GM18520 (cell line): ENCODE results near the gene SCGB1D1.
"Not testable (repeated sequence)": the region's sequence is repeated elsewhere in the genome, so short reads cannot be mapped to it uniquely, and the experiment has no call there.

Source experiments
- ATAC-seq: cut with Tn5 transposase; IDR thresholded peaks from one replicate; pipeline ENCODE4 v1.9.1; 2021; ENCODE audit not compliant: unreplicated experiment

The SCGB1D1 gene

DNA sequence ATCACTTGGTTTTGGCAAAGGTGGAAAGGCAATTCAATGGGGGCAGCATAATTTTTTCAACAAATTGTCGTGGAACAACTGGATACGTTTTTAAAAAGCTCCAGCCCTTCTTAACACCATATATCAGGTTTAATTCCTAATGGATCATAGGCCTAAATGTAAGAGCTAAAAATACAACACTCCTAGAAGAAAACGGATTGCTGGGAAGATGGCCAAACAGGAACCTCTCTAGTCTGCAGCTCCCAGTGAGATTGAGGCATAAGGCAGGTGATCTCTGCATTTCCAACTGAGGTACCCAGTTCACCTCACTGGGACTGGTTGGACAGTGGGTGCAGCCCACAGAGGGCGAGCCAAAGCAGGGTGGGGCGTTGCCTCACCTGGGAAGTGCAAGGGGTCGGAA, 32.4 kb upstream of the SCGB1D1 start:
- no peak for ATAC-seq

DNA sequence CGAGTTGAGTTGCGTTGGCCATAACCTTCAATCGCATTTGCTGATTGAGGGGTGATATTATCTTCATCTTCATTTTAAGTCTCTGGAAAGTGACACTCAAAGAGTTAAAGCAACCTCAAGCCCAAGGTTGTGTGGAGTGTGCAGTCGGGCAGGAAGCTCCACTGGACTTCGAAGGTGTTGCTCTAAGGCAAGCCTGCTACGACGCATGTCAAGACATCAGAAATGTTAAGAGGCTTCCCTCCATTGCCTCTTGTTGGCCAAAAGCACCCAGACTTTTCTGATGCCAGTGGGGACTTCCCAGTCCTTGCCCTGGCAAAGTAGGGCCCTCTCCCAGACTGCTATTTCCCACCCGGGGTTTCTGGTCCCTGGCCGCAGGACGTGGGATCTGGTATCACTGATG, 23.6 kb upstream of the SCGB1D1 start:
- no peak for ATAC-seq

DNA sequence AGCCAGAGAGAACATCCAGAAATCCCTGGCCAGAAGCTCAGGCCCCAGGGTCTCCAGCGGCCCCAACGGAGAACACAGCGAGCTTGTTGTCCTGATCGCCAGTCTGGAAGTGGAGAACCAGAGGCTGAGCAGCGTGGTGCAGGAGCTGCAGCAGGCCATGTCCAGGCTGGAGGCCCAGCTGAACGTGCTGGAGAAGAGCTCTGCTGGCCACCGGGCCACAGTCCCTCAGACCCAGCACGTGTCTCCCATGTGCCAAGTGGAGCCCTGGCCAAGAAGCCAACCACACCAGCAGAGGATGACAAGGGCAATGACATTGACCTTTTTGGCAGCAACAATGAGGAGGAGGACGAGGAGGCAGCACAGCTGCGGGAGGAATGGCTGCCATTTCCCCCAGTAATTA, 20.6 kb upstream of the SCGB1D1 start:
- ATAC-seq = no peak

DNA sequence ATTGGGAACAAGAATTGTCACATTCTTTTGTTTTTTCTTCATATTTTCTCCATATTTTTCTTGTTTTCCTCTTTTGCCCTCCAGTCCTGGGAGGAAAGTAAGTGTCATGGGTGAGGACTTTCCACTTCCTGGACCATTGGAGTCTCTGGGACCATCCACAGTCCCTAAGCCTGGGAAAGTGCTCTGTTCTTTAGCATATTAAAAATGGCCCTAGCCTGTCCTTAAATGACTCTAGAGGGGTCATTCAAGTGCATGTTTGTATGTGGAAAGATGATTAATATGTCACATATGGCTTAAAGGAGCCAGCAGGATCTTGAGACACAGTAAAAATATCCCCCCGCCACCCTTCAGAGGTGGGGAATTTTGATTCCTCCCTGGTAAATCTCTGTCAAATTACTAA, 20.1 kb upstream of the SCGB1D1 start:
- no peak for ATAC-seq

DNA sequence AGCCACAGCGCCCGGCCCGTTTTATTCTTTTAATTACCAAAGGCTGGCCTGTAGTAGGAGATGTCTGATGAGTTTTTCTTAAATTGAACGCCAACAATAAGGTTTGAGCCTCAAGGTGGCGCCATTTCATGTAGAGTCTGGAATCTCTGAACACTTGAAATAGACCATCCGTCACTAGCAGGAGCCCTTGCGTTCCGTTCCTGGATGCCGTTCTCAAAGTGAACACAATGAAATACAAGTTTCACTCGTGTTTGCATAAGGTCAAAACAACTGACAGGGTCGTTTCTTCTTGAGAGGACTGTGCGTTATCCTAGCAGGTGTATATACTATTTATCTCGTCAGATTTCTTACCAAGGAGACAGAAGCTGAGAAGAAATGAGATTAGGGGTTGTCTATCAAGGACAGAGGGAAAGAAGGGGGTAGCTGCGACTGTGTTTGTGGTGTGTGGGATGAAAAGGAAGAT, 18.7 kb upstream of the SCGB1D1 start:
- ATAC-seq = no peak

DNA sequence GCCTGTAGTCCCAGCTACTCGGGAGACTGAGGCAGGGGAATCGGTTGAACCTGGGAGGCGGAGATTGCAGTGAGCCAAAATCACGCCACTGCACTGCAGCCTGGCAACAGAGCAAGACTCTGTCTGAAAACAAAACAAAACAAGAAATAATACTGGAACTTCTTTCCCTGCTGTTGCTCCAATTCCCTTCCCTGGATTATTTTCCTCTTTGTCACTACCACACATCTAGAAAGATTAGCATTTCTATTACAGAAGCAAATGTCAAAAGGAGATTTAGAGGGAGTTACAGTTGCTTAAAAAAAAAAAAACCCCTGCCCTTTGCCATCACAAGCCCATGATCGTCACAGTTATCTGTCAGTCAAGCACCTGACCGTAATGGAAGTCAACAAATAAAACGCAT, 17.7 kb upstream of the SCGB1D1 start:
- ATAC-seq = no peak

DNA sequence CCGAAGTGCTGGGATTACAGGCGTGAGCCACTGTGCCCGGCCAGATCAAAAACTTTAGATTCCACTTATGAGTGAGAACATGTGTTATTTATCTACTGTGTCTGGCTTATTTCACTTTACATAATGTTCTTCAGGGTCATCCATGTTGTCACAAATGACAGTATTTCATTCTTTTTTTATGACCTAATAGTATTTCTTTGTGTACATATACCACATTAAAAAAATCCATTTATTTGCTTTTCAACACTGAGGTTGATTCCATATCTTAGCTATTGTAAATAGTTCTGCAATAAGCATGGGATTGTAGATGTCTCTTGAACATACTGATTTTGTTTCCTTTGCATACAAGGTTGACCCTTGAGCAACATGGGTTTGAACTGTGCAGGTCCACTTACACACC, 13.2 kb upstream of the SCGB1D1 start:
- ATAC-seq = no peak

DNA sequence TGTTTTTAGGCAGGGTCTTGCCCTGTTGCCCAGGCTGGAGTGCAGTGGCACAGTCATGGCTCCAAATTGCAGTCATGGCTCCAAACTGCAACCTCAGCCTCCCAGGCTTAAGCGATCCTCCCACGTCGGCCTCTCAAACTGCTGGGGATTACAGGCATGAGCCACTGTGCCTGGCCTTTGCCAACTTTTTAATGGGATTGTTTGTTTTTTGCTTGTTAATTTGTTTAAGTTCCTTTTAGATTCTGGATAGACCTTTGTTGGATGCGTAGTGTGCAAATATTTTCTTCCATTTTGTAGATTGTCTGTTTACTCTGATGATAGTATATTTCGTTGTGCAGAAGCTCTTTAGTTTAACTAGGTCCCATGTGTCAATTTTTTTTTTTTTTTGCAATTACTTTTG, 10.0 kb upstream of the SCGB1D1 start:
- no peak for ATAC-seq

DNA sequence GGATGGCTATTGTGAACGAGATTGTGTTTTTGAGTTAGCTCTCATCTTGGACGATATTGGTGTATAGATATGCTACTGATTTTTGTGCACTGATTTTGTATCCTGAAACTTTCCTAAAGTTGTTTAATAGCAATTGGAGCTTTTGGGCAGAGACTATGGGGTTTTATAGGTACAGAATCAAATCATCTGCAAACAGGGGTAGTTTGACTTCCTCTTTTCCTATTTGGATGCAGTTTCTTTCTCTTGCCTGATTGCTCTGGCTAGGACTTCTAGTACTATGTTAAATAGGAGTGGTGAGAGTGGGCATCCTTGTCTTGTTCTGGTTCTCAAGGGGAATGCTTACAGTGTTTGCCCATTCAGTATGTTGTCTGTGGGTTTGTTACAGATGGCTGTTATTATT, 8.9 kb upstream of the SCGB1D1 start:
- no peak for ATAC-seq

DNA sequence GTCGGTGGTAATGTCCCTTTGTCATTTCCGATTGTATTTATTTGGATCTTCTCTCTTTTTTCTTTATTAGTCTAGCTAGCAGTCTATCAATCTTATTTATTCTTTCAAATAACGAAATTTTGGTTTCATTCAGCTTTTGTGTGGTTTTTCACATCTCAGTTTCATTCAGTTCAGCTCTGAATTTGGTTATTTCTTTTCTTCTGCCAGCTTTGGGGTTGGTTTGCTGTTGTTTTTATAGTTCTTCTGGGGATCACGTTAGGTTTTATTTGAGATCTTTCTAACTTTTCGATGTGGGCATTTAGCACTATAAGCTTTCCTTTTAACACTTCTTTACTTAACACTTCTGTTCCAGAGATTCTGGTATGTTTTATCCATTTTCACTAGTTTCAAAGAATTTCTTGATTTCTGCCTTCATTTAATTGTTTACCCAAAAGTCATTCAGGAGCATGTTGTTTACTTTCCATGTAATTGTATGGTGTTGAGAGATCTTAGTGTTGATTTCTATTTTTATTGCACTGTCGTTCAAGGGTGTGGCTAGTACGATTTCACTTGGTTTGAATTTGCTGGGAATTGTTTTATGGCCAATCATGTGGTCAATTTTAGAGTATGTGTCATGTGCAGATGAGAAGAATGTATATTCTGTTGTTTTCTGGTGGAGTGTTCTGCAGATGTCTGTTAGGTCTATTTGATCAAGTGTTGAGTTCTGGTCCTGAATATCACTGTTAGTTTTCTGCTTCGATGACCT, 7.7 kb upstream of the SCGB1D1 start:
- ATAC-seq = no peak

DNA sequence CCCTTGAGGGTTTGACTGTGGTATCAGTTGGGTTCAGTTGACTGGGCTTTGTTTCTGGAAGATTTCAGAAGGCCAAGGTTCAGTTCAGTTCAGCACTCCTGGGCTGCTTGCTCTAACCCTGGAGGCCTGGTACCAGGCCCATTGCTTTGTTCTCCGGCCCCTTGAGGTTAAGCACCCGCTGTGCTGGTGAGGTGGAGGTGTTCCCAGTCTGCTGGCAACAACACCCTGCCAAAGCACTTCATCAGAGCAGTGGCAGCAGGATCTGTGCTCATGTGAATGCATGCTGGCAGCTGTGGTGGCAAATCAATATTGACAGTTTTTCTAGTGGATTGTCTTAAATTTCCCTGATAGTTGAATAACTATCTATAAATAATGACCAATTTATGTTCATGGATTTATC, 3.8 kb upstream of the SCGB1D1 start:
- no peak for ATAC-seq

DNA sequence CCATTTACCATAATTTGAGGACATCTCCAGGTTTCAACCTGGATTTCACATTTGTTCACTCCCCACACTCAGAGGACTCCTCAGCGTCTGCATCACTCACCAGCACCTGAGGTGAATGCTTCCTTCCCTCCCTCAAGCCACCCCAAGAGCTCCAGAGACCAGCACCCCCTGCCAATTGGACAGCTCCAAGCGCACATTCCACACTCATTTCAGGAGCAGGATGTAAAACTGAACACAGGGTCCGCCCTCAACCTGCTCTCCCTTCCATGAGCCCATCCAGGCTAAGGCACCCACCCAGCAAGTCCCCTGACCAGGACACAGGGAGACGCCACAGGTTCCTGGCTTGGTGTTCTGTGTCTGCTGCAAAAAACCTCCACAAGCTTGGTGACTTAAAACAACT, 3.9 kb downstream of the SCGB1D1 start:
- no peak for ATAC-seq

DNA sequence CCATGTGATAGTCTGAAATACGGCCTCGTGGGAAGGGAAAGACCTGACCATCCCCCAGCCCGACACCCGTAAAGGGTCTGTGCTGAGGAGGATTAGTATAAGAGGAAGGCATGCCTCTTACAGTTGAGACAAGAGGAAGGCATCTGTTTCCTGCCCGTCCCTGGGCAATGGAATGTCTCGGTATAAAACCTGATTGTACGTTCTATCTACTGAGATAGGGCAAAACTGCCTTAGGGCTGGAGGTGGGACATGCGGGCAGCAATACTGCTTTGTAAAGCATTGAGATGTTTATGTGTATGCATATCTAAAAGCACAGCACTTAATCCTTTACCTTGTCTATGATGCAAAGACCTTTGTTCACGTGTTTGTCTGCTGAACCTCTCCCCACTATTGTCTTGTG, 5.0 kb downstream of the SCGB1D1 start:
- not testable (repeated sequence) for ATAC-seq

DNA sequence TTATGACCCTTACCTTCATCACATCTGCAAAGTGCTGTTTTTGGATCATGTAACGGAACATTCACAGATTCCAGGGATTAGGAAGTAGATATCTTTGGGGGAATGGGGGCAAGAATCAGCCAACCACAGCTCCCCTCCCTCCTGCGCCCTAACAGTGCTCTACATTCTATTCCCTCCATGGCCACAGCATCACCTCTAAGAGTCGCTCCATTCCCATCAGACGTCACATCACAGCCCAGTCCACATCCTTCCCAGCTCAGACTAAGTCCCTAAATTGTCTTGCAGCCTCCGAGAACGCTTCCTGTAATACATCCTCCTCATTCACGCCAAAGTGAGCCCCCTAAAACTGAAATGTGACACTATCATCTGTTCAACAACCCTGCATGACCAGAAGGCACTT, 5.9 kb downstream of the SCGB1D1 start:
- no peak for ATAC-seq

DNA sequence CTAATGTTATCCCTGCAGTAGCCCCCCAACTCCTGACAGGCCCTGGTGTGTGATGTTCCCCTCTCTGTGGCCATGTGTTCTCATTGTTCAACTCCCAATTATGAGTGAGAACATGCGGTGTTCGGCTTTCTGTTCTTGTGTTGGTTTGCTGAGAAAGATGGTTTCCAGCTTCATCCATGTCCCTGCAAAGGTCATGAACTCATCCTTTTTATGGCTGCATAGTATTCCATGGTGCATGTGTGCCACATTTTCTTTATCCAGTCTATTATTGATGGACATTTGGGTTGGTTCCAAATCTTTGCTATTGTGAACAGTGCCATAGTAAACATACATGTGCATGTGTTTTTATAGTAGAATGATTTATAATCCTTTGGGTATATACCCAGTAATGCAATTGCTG, 7.4 kb downstream of the SCGB1D1 start:
- ATAC-seq = not testable (repeated sequence)

DNA sequence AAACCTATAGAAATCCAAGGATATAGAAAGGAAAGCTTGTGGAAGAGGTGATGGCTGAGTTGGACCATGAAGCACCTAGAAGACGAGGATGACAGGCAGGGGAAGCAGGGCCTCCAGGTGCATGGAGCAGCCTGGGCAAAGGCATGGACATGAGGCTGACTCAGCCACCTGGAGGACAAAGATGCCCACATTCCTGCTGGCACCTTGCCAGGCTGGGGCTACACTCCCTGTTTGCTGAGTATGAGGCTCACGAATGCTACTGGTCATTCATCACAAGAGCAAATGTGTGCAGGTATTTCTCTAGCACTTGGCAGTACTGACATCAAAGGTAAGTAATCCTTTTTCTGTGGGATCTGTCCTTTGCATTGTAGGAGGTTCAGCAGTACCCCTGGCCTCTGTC, 11.4 kb downstream of the SCGB1D1 start:
- no peak for ATAC-seq

DNA sequence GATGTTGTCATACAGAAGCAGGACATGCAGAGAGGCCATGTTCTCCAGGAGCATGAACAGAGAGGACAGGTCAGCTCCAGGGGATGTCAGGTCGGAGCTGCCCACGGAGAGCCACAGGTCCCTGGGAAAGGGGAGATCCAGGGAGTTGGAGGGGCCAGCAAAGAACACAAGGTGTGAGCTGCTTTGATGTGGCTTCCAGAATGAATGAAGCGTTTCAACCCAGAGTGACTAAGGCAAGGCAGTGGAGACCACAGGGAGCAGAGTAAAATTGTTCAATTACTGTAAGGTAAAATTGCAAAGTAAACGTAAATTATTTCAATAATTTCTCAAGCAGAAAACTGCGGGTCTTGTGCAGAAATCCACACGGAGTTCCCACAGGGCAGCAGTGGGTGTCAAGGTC, 12.9 kb downstream of the SCGB1D1 start:
- ATAC-seq = no peak

DNA sequence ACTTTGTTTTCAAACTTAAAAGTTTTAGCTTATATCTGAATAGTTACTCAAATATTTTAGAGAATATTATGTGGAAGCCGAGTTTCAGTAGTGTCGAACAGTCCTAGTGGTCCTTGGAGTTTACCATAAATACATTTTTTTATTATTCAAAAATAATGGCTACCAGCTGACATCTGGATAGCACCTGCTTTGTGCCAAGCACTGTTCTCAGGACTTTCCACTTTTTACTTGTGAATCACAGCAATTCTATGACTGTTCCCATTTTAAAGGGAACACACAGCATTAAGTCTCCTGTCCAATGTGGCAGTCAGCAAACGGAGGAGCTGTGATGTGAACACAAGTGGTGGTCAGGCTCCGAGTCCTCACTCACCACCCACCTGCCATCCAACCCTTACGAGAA, 14.4 kb downstream of the SCGB1D1 start:
- no peak for ATAC-seq

DNA sequence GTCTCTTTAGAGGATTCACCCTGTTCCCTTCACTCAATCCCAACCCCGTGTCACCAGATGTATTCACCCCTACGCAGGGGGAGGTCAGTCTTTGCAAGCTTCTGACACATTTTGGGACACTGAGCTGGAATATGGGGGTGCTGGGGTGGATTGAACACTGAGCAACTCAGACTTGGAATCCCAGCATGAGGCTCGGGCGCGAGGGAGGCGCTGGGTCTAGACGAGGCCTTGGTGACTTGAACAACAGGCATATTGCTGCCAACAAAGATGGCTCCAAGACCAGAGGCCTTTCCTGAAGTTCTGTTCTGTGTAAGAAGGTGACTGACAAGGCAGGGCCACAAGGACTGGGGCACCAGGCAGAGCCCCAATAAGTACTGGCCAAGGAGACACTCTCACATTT, 15.4 kb downstream of the SCGB1D1 start:
- ATAC-seq = no peak

DNA sequence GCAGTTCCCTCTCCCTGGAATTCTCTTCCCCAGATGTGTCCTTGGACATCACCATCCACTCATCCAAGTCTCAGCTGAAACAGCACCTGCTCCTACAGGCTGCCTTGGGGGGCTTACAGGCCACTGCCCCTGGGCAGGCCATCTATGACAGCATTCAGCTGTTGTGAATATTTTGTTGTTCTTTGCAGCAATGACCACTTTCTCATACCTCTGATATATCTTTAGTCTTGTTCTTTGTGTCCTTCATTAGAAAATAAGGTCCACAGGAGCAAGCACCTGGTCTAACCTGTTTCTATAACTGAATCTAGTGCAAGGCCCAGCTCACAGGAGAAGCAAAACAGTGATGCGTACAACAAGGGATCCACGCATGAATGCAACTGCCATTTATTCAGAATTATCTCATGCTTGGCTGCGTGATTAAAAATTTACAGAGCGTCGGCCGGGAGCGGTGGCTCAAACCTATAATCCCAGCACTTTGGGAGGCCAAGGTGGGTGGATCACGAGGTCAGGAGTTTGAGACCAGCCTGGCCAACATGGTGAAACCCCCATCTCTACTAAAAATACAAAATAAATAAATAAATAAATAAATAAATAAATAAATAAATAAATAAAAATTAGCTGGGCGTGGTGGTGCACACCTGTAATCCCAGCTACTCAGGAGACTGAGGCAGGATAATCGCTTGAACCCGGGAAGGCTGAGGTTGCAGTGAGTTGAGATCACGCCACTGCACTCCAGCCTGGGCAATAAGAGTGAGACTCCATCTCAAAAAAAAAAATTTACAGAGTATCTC, 16.5 kb downstream of the SCGB1D1 start:
- ATAC-seq = not testable (repeated sequence)

DNA sequence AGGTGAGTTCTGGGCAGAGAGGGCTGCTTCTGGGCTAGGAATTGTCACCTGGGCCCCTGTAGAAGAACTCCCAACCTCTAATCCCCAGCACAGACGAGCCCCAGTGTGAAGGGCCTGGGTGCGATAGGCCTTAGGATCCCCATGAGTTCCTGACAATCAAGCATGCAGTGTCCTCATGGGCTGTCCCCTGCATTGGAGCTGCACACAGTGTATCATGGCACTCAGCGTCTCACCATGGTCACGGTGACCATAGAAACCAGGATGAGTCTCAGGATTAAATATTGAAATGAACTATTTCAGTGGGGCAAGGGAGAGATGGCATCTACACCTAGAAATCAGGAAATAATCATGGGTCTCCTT, 18.7 kb downstream of the SCGB1D1 start:
- ATAC-seq = no peak

DNA sequence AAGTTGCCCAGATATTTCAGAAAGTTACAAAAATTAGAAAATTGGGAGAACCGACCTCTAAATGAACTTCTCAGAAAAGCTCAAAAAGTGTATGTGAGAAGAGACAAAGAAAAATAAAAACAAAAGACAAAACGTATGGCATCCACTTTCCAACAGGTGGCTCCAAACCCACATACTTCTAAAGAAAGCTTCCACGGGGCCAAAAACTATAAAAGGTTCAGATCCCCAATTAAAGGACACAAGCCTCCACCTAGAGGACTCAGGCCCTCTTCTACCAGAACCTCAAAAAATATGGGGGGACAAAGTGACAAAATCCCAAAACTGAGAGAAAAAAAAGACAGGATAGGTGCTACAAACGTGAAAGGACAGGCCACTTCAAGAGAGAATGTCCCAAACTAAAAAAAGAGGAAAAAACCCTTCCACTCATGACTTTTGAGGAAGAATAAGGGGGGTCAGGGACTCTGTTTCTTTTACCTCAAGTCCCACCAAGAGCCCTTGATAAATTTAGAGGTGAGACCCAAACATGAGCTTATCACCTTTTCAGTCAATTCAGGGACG, 27.3 kb downstream of the SCGB1D1 start:
- no peak for ATAC-seq
